Karpas-422 (cell line): ENCODE measurements around the gene ABAT. TPM values are rescaled to one million over a fixed set of nuclear protein-coding genes. Genes with fewer than 3 reads are reported as not detected.
"Not testable (repeated sequence)": the region's sequence is repeated elsewhere in the genome, so short reads cannot be mapped to it uniquely, and the experiment has no call there.

Experiments
- DNase-seq: peaks from one replicate; pipeline ENCODE4 v3.0.0-alpha.2; 2015
- H2AFZ ChIP-seq: fragments of 200-600 bp; sonication (generic); 2 replicates; pipeline ENCODE4 v1.6.1; 2014; ENCODE audit warnings: antibody characterized with exemption, low read length, mixed read lengths
- H3K27ac ChIP-seq: fragments of 200-600 bp; sonication (generic); 2 replicates; pipeline ENCODE4 v1.5.1; 2014; ENCODE audit warnings: mild to moderate bottlenecking, low read length, moderate library complexity
- H3K27me3 ChIP-seq: fragments of 200-600 bp; sonication (generic); 2 replicates; pipeline ENCODE4 v1.6.1; 2014; ENCODE audit warnings: low read length, mixed read lengths
- H3K36me3 ChIP-seq: fragments of 200-600 bp; sonication (generic); 2 replicates; pipeline ENCODE4 v1.6.1; 2014; ENCODE audit warnings: low read length, mixed read lengths; ENCODE audit not compliant: insufficient read depth
- H3K4me1 ChIP-seq: fragments of 200-600 bp; sonication (generic); 2 replicates; pipeline ENCODE4 v1.6.1; 2014; ENCODE audit warnings: mild to moderate bottlenecking, low read length, mixed read lengths
- H3K4me2 ChIP-seq: fragments of 200-600 bp; sonication (generic); 2 replicates; pipeline ENCODE4 v1.6.1; 2014; ENCODE audit warnings: low read length, low read depth, mild to moderate bottlenecking; ENCODE audit not compliant: poor library complexity, severe bottlenecking
- H3K4me3 ChIP-seq: fragments of 200-600 bp; sonication (generic); 2 replicates; pipeline ENCODE4 v1.5.1; 2014; ENCODE audit warnings: mild to moderate bottlenecking, antibody characterized with exemption, low read length, mixed read lengths
- H3K79me2 ChIP-seq: fragments of 200-600 bp; sonication (generic); 2 replicates; pipeline ENCODE4 v1.6.1; 2014; ENCODE audit warnings: mild to moderate bottlenecking, low read length, mixed read lengths
- H3K9ac ChIP-seq: fragments of 200-600 bp; sonication (generic); 2 replicates; pipeline ENCODE4 v1.6.0; 2014; ENCODE audit warnings: low read length
- H3K9me2 ChIP-seq: fragments of 200-600 bp; sonication (generic), shearing (Covaris generic); replicated peaks from 2 replicates; pipeline ENCODE4 v1.6.0; 2014; ENCODE audit warnings: mild to moderate bottlenecking, low read length, moderate library complexity; ENCODE audit not compliant: insufficient read depth
- H3K9me3 ChIP-seq: fragments of 300-700, 200-600 bp; sonication (generic); 2 replicates; pipeline ENCODE4 v1.6.1; 2014; ENCODE audit warnings: low read length, mixed read lengths
- H4K20me1 ChIP-seq: fragments of 200-600 bp; sonication (generic); 2 replicates; pipeline ENCODE4 v1.6.1; 2014; ENCODE audit warnings: mild to moderate bottlenecking, antibody characterized with exemption, low read length, low read depth; ENCODE audit not compliant: insufficient read depth
- total RNA-seq: library from RNA; depleted of rRNA; stranded (reverse); fragments of >200 nt; shearing (Covaris generic); gene quantifications from 2 replicates; pipeline ENCODE4 v1.2.3, GENCODE V29; 2014; ENCODE audit warnings: low replicate concordance

The ABAT gene
- total RNA-seq, 1 experiment from 2014 or later, result 8.2 TPM

GRCh38 chr16:8696880-8697279, 22.5 kb downstream of the ABAT start:
- Histone ChIP-seq H2AFZ (no peak overlapping the region), H3K4me2 (no peak overlapping the region), H3K9me3 (no peaks in the 10 kb centered on the region)

GRCh38 chr16:8697965-8698364, 23.5 kb downstream of the ABAT start:
- H3K4me1 ChIP-seq, result no peaks in the 10 kb centered on the region
- H3K79me2 ChIP-seq, result no peaks in the 10 kb centered on the region
- no peak overlapping the region for H3K27ac ChIP-seq
- H3K36me3 ChIP-seq, result no peaks in the 10 kb centered on the region
- H3K4me3 ChIP-seq, result no peak overlapping the region
- H3K9me3 ChIP-seq, result no peaks in the 10 kb centered on the region
- H4K20me1 ChIP-seq, result no peaks in the 10 kb centered on the region
- DNase-seq, result no peak
- no peak overlapping the region for H3K4me2 ChIP-seq
- H3K9me2 ChIP-seq, result no peaks in the 10 kb centered on the region
- no peak overlapping the region for H2AFZ ChIP-seq
- no peaks in the 10 kb centered on the region for H3K27me3 ChIP-seq
- H3K9ac ChIP-seq, result no peak overlapping the region

More at GRCh38 chr16:8696880-8697279, 22.5 kb downstream of the ABAT start:
- Histone ChIP-seq H3K27me3 (no peaks in the 10 kb centered on the region), H3K4me3 (no peak overlapping the region), H3K79me2 (no peaks in the 10 kb centered on the region), H3K9me2 (no peaks in the 10 kb centered on the region), H3K36me3 (no peaks in the 10 kb centered on the region), H3K9ac (no peak overlapping the region), H4K20me1 (no peaks in the 10 kb centered on the region), H3K4me1 (no peaks in the 10 kb centered on the region), H3K27ac (no peak overlapping the region)
- no peak for DNase-seq

- Histone ChIP-seq H4K20me1 (0 out of 2 replicates have a peak, but pooled peaks cover 2% of the 10 kb centered on the region), H3K4me3 (no peak overlapping the region), H3K9ac (no peak overlapping the region)
These were observed 29.3 kb downstream of the ABAT start for GRCh38 chr16:8703693-8704092.

GRCh38 chr16:8704098-8704497, 29.7 kb downstream of the ABAT start:
- Histone ChIP-seq H3K4me1 (no peaks in the 10 kb centered on the region), H3K27me3 (no peaks in the 10 kb centered on the region), H3K4me2 (no peak overlapping the region), H3K27ac (no peak overlapping the region), H4K20me1 (0 out of 2 replicates have a peak, but pooled peaks cover 2% of the 10 kb centered on the region), H3K79me2 (no peaks in the 10 kb centered on the region), H3K9me3 (no peaks in the 10 kb centered on the region), H2AFZ (no peak overlapping the region), H3K9ac (no peak overlapping the region), H3K36me3 (no peaks in the 10 kb centered on the region), H3K4me3 (no peak overlapping the region), H3K9me2 (no peaks in the 10 kb centered on the region)
- DNase-seq, result no peak

More at GRCh38 chr16:8703693-8704092, 29.3 kb downstream of the ABAT start:
- Histone ChIP-seq H3K27me3 (no peaks in the 10 kb centered on the region), H2AFZ (no peak overlapping the region), H3K9me3 (no peaks in the 10 kb centered on the region), H3K4me2 (no peak overlapping the region), H3K4me1 (no peaks in the 10 kb centered on the region), H3K36me3 (no peaks in the 10 kb centered on the region), H3K79me2 (no peaks in the 10 kb centered on the region), H3K9me2 (no peaks in the 10 kb centered on the region), H3K27ac (no peak overlapping the region)
- DNase-seq, result no peak

- not testable (repeated sequence) for H3K9ac ChIP-seq, H3K79me2 ChIP-seq, H3K4me2 ChIP-seq, H3K27me3 ChIP-seq, H3K4me1 ChIP-seq, H4K20me1 ChIP-seq, H3K9me3 ChIP-seq, H3K36me3 ChIP-seq, H2AFZ ChIP-seq, H3K4me3 ChIP-seq, H3K9me2 ChIP-seq, DNase-seq, H3K27ac ChIP-seq
These were observed 30.8 kb downstream of the ABAT start for GRCh38 chr16:8705100-8705822.

- Histone ChIP-seq H2AFZ (no peak overlapping the region), H3K27ac (no peak overlapping the region), H3K79me2 (no peaks in the 10 kb centered on the region), H4K20me1 (0 out of 2 replicates have a peak, but pooled peaks cover 2% of the 10 kb centered on the region), H3K36me3 (no peaks in the 10 kb centered on the region), H3K9ac (no peak overlapping the region), H3K9me2 (no peaks in the 10 kb centered on the region), H3K4me2 (no peak overlapping the region), H3K27me3 (no peaks in the 10 kb centered on the region), H3K4me1 (no peaks in the 10 kb centered on the region), H3K4me3 (no peak overlapping the region), H3K9me3 (no peaks in the 10 kb centered on the region)
- no peak for DNase-seq
These were observed 34.1 kb downstream of the ABAT start for GRCh38 chr16:8708536-8708935.

GRCh38 chr16:8712589-8713361, 38.4 kb downstream of the ABAT start:
- Histone ChIP-seq H3K79me2 (no peaks in the 10 kb centered on the region), H3K4me1 (no peaks in the 10 kb centered on the region), H3K9me3 (no peaks in the 10 kb centered on the region), H3K27ac (no peak overlapping the region), H3K36me3 (no peaks in the 10 kb centered on the region), H3K4me3 (no peak overlapping the region), H3K9ac (no peak overlapping the region), H3K9me2 (no peaks in the 10 kb centered on the region), H2AFZ (no peak overlapping the region), H3K27me3 (no peaks in the 10 kb centered on the region), H3K4me2 (no peak overlapping the region), H4K20me1 (0 out of 2 replicates have a peak, but pooled peaks cover 3% of the 10 kb centered on the region)
- no peak for DNase-seq

GRCh38 chr16:8713635-8714172, 39.3 kb downstream of the ABAT start:
- H3K36me3 ChIP-seq, result no peaks in the 10 kb centered on the region
- H3K4me3 ChIP-seq, result no peak overlapping the region
- no peak for DNase-seq
- H3K9me3 ChIP-seq, result no peaks in the 10 kb centered on the region
- no peak overlapping the region for H3K27ac ChIP-seq
- no peak overlapping the region for H3K4me2 ChIP-seq
- H3K79me2 ChIP-seq, result no peaks in the 10 kb centered on the region
- H2AFZ ChIP-seq, result no peak overlapping the region
- H3K9me2 ChIP-seq, result no peaks in the 10 kb centered on the region
- H4K20me1 ChIP-seq, result 0 out of 2 replicates have a peak, but pooled peaks cover 3% of the 10 kb centered on the region
- no peaks in the 10 kb centered on the region for H3K4me1 ChIP-seq
- no peak overlapping the region for H3K9ac ChIP-seq
- H3K27me3 ChIP-seq, result no peaks in the 10 kb centered on the region
